HG03066 (cell line): ENCODE measurements around the gene FARS2.
"Not testable (repeated sequence)": the region's sequence is repeated elsewhere in the genome, so short reads cannot be mapped to it uniquely, and the experiment has no call there.

ENCODE experiments used
- ATAC-seq: cut with Tn5 transposase; IDR thresholded peaks from one replicate; pipeline ENCODE4 v1.9.1; 2021; ENCODE audit warnings: low read depth; ENCODE audit not compliant: unreplicated experiment

The FARS2 gene

GRCh38 chr6:5806406-5806805, 545.1 kb downstream of the FARS2 start:
- ATAC-seq = not testable (repeated sequence)

DNA sequence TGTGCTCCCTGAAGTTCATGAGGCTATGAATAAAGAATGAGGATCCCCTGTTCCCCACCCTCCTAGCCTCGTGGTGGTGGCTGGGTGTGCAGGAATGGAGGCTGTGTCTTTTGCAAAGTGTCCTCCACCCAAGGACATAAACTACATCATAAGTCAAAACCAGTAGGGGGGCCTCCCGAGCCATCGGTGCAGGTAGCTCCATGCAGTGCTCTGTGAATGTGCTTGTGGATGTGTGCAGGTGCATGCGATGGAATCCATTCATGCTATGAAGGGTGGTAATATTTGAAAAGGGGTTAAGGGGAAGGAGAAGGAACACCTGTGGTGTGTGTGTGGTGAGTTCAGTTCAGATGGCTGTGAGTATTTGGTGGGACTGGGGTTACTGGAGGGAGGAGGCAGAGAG, 548.1 kb downstream of the FARS2 start:
- ATAC-seq = no peak

- ATAC-seq = no peak
These were observed 550.7 kb downstream of the FARS2 start for GRCh38 chr6:5811997-5812396.

GRCh38 chr6:5813625-5814027, 552.3 kb downstream of the FARS2 start:
- ATAC-seq = peak; percentile 78

- ATAC-seq = no peak
These were observed 552.8 kb downstream of the FARS2 start for GRCh38 chr6:5814116-5814515.

DNA sequence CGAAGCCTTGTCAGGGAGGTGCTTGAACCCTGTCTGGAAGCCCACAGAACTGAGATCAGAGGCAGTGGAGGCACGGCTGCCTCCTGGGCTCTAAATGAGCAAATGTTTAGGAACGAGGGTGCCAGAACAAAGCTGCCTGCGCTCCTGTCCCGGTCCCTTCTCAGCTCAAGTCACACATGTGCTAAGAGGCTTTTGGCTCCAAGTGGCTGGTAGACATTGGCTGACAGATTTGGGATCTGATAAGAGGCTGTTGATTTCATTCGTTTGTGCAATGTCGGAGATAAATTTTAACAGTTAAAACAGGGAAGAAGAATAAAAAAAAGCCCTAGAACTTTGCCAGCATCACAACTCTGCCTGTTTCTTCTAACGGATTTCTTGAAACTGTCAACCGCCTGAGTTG, 553.6 kb downstream of the FARS2 start:
- no peak for ATAC-seq

DNA sequence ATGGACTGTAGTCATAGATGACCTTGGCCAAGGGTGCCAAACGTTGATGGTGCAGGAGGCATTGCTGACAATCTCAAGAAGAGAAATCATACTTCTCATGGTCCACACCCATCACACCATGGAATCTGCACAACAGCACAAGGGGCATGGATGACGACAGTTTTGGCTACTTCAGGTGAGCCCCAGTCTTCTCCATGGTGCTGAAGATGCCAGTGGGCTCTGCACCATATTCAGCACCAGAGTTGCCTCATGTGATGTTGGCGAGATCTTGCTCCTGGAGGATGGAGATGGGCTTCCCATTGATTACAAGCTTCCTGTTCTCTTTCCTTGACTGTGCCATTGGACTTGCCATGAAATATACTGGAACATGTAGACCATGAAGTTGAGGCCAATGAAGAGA, 556.6 kb downstream of the FARS2 start:
- ATAC-seq = no peak

- ATAC-seq = no peak
These were observed 557.6 kb downstream of the FARS2 start for GRCh38 chr6:5818959-5819358.
